ENCODE measurements around the gene PRR14L.
"Not testable (repeated sequence)": the region's sequence is repeated elsewhere in the genome, so short reads cannot be mapped to it uniquely, and the experiment has no call there.

Gene PRR14L

GRCh38 chr22:31749636-31750364, at the start of gene PRR14L:
TSS of gene PRR14L (minus strand) at chr22:31750132. CDS start at chr22:31738860, 11,272 bp downstream.
- peak; percentile 98 for DNase-seq

GRCh38 chr22:31799358-31799757, 49.4 kb upstream of the PRR14L start:
- DNase-seq = not testable (repeated sequence)

GRCh38 chr22:31790240-31790639, 40.3 kb upstream of the PRR14L start:
- no peak for DNase-seq

DNA sequence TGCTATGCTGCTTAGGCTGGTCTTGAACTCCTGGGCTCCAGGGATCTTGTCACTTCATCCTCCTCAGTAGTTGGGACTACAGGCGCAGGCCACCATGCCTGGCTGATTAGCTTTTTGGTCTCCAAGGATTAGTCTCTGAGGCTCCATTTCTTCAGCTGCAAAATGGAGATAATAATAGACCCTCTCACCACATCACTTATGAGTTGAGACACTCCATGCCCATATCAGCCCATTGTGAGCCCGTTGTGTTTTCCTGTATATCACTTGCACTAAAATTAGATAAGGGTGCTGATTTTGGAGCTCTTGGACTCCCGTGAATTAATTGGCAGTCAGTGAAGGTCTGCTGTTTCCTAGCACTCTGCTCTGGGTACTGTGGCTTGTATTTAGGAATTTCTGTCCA, 39.9 kb upstream of the PRR14L start:
- DNase-seq = no peak

DNA sequence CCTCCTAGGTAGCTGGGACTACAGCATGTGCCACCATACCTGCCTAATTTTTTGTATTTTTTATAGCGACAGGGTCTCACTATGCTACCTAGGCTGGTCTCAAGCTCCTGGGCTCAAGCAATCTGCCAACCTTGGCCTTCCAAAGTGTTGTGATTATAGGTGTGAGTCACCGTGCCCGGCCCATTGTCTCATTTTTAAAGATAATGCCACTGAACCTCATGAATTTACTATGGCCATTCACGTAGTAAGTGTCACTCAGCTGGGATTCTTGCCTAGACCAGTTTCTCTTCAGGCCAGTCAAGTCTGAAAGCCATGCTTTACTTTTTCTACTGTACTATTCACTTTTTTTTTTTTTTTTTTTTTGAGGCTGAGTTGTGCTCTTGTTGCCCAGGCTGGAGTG, 26.3 kb upstream of the PRR14L start:
- DNase-seq = no peak

GRCh38 chr22:31773416-31773815, 23.5 kb upstream of the PRR14L start:
- DNase-seq = no peak

DNA sequence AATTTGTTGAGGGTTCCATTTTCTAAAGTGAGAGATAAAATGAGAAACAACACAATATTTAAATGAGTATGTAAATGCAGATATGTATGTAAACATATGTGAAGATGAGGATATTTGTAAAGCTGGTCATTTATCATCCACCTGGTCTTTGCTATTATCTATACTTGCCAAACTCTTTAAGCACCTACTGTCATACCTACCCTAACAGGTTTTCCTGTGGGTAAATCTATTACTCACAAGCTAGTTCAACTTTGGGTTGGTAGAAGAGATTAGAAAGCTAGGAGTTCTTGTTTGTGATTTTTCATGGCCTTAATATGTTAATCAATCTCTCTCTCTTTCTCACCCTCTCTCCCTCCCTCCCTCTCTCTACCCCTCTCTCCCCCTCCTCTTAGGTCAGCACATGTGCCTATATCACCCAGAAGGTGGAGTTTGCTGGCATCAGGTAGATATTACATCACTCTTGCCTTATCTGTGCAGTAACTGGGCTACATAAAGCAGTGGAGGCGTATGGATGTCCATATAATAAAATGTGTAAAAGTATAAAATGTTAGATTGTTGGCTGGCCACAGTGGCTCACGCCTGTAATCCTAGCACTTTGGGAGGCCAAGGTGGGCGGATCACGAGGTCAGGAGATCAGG, 18.6 kb upstream of the PRR14L start:
- no peak for DNase-seq

GRCh38 chr22:31764785-31765184, 14.9 kb upstream of the PRR14L start:
- no peak for DNase-seq

- not testable (repeated sequence) for DNase-seq
These were observed 8.9 kb upstream of the PRR14L start for GRCh38 chr22:31758860-31759259.

DNA sequence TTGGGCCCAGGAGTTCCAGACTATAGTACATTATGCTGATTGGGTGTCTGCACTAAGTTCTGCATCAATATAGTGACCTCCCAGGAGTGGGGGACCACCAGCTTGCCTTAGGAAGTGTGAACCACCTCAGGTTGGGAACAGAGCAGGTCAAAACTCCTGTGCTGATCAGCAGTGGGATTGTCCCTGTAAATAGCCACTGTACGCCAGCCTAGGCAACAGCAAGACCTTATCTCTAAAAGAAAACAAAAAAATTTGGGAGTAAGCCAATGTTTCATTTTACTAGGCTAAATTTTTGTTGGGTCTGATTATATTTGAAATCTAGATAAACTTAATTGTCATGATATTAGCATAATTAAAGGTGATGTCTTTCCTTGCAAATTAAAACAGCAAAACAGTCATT, 7.3 kb upstream of the PRR14L start:
- DNase-seq = no peak

- DNase-seq = no peak
These were observed 4.9 kb upstream of the PRR14L start for GRCh38 chr22:31754813-31755212.

- peak; percentile 95 for DNase-seq
These were observed 3.9 kb upstream of the PRR14L start, which contains the start of gene DEPDC5 for GRCh38 chr22:31753634-31754501. TSS of gene DEPDC5 (plus strand) at chr22:31754019. CDS start at chr22:31754922, 903 bp downstream.

GRCh38 chr22:31753005-31753633, 3.2 kb upstream of the PRR14L start:
- DNase-seq = no peak

DNA sequence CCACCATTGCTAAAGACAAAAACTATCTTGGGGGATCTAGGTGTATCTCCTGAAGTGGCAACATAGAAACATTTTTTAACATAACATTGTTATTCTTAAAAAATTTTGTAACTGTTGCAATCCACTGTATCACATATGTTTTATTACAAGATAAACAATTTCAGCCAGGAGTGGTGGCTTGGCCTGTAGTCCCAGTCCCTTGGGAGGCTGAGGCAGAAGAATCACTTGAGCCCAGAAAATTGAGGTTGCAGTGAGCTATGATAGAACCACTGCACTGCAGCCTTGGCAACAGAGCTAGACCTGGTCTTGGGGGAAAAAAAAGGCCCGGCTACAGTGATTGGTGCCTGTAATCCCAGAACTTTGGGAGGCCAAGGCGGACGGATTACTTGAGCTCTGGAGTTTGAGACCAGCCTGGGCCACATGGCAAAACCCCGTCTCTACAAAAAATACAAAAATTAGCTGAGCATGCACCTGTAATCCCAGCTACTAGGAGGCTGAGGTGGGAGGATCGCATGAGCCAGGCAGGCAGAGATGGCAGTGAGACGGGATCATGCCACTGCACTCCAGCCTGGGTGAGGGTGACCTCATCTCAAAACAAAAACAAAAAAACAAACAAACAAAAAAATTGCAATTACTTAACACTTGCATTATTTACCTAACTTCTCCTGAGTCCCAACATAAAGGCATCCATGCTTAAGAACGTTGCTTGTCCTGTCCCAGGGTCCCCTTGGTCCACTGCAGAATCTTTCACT, 2.3 kb upstream of the PRR14L start:
- DNase-seq = no peak

GRCh38 chr22:31750365-31751284, 693 bp upstream of the PRR14L start:
- DNase-seq = no peak

GRCh38 chr22:31748490-31748889, 1.4 kb downstream of the PRR14L start:
- no peak for DNase-seq

DNA sequence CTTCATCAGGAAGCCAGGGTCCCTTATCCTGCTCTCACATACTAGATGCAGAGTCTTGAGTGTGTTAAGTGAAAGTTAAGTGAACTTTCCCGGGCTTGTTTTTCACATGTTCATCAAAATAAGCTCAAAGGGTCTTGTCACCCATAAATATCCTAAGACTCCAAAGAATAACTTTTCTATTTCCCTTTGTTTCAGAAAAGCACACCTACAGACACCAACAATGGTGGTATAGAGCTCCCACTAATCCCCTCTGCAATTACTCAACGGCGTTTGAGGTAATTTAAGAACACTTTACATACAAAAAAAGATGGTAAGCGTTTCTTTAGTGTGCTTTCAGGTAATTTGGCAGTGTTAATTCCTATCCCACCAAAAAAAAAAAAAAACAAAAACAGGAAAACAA, 2.5 kb downstream of the PRR14L start:
- no peak for DNase-seq

GRCh38 chr22:31743871-31744270, 6.1 kb downstream of the PRR14L start:
- no peak for DNase-seq

GRCh38 chr22:31742682-31743081, 7.2 kb downstream of the PRR14L start:
- DNase-seq = no peak

DNA sequence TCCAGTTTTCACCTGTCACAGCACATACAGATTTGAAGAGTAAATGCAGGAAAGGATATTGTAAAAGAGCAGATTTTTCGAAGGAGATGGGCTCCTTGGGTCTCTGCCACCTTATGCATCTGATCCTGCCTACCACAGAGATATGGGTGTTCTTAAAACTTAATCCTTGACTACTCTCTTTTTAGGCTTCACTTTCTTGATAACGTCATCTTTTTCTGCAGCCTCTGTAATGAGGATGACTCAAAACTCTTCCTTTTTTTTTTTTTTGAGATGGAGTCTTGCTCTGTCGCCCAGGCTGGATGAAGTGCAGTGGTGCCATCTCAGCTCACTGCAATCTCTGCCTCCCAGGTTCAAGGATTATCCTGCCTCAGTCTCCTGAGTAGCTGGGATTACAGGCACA, 7.8 kb downstream of the PRR14L start:
- DNase-seq = no peak

DNA sequence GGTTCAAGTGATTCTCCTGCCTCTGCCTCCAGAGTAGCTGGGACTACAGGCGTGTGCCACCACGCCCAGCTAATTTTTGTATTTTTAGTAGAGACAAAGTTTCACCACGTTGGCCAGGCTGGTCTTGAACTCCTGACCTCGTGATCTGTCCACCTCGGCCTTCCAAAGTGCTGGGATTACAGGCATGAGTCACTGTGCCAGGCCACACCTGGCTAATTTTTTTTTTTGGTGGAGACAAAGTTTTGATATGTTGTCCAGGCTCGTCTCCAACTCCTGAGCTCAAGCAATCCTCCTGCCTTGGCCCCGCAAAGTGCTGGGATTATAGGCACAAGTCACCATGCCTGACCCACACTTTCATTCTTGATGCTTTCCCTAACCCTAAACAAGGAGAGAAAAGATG, 9.6 kb downstream of the PRR14L start:
- DNase-seq = not testable (repeated sequence)

Measured in activated CD4-positive, alpha-beta T cell treated with anti-CD3 and anti-CD28 coated beads for 1 hour (primary cell).